AG04450 (cell line): ENCODE measurements around the gene CST9L. TPM values are rescaled to one million over a fixed set of nuclear protein-coding genes. Genes with fewer than 3 reads are reported as not detected.

Experiments
- CTCF ChIA-PET: fragments of 300-600, 350-600 bp; formaldehyde crosslinking; extraction: SDS; loops from one replicate; lab custom pipeline; 2022; ENCODE audit warnings: antibody characterized with exemption, inconsistent platforms; lab: Charles Lee
- POLR2A ChIA-PET: fragments of 350-600 bp; formaldehyde crosslinking; extraction: SDS; loops from one replicate; lab custom pipeline; 2021; ENCODE audit warnings: antibody characterized with exemption, inconsistent platforms; lab: Yijun Ruan, JAX
- DNase-seq: peaks from one replicate; pipeline ENCODE4 v3.0.0-alpha.2; 2011; ENCODE audit warnings: low read depth, low spot score
- H3K27ac ChIP-seq: one replicate; pipeline ENCODE4 v1.5.1; 2012; ENCODE audit warnings: low read depth, low read length, control low read depth
- H3K27me3 ChIP-seq: one replicate; pipeline ENCODE4 v1.6.0; 2012; ENCODE audit warnings: low read length; ENCODE audit not compliant: control insufficient read depth, insufficient read depth
- H3K4me3 ChIP-seq: 2 replicates; pipeline ENCODE4 v1.5.1; 2011; ENCODE audit warnings: mild to moderate bottlenecking, low read depth, low read length, control low read depth
- H3K9me3 ChIP-seq: 2 replicates; pipeline ENCODE4 v1.5.1; 2012; ENCODE audit warnings: low read length; ENCODE audit not compliant: control insufficient read depth, insufficient read depth
- CTCF ChIP-seq: IDR thresholded peaks from 2 replicates; pipeline ENCODE4 v1.5.1; 2011; ENCODE audit warnings: low read depth, low read length, control low read depth, inconsistent platforms
- polyA plus RNA-seq: library from polyadenylated mRNA; depleted of rRNA; stranded (reverse); fragments of >200 nt; gene quantifications from 2 replicates; pipeline ENCODE4 v1.2.3, GENCODE V29; 2011

CST9L gene
- polyA plus RNA-seq, 1 experiment, result not detected

GRCh38 chr20:23586735-23587525, 18.6 kb upstream of the CST9L start:
- no peaks in the 10 kb centered on the region for H3K27me3 ChIP-seq
- CTCF ChIA-PET, result interaction anchor here (2.0 kb wide), 1 partner anchor 20 kb away, joined by 6 read pairs; no protein-coding TSS in a partner anchor

GRCh38 chr20:23585808-23586734, 17.8 kb upstream of the CST9L start:
- Histone ChIP-seq H3K4me3 (no peak overlapping the region), H3K9me3 (no peaks in the 10 kb centered on the region), H3K27me3 (no peaks in the 10 kb centered on the region), H3K27ac (no peak overlapping the region)
- ChIA-PET POLR2A (no interaction called here), CTCF (interaction anchor here (1.1 to 2.0 kb wide), 2 partner anchors 21 to 82 kb away, joined by 3 to 6 read pairs; no protein-coding TSS in a partner anchor)
- DNase-seq, result no peak
- no peak for TF ChIP-seq CTCF

More at GRCh38 chr20:23586735-23587525, 18.6 kb upstream of the CST9L start:
- Histone ChIP-seq H3K4me3 (no peak overlapping the region), H3K27ac (no peak overlapping the region), H3K9me3 (no peaks in the 10 kb centered on the region)
- TF ChIP-seq CTCF, result no peak
- DNase-seq, result no peak
- POLR2A ChIA-PET, result no interaction called here

- no peak overlapping the region for H3K4me3 ChIP-seq
- CTCF ChIA-PET, result interaction anchor here (1.1 to 2.0 kb wide), 2 partner anchors 21 to 83 kb away, joined by 3 to 6 read pairs; no protein-coding TSS in a partner anchor
- no peak for TF ChIP-seq CTCF
- H3K9me3 ChIP-seq, result no peaks in the 10 kb centered on the region
- no peaks in the 10 kb centered on the region for H3K27me3 ChIP-seq
- H3K27ac ChIP-seq, result no peak overlapping the region
- POLR2A ChIA-PET, result no interaction called here
- no peak for DNase-seq
Observed at GRCh38 chr20:23585449-23585807, 17.1 kb upstream of the CST9L start.

GRCh38 chr20:23584434-23585199, 16.3 kb upstream of the CST9L start:
- ChIA-PET CTCF (interaction anchor here (1.1 to 2.0 kb wide), 2 partner anchors 22 to 84 kb away, joined by 3 to 5 read pairs; no protein-coding TSS in a partner anchor), POLR2A (no interaction called here)
- no peak for TF ChIP-seq CTCF
- H3K27me3 ChIP-seq, result no peaks in the 10 kb centered on the region
- no peak overlapping the region for H3K4me3 ChIP-seq
- DNase-seq, result no peak
- H3K27ac ChIP-seq, result no peak overlapping the region
- H3K9me3 ChIP-seq, result no peaks in the 10 kb centered on the region
